ENCODE results near the gene MYPN. TPM values are rescaled to one million over a fixed set of nuclear protein-coding genes. Genes with fewer than 3 reads are reported as not detected.

The MYPN gene
- total RNA-seq, 2 donors from 2014 or later = not detected

GRCh38 chr10:68086910-68087684, 22.2 kb upstream of the MYPN start:
- H3K27me3 Mint-ChIP-seq (ENCODE audit: insufficient read depth) = no peaks in the 10 kb centered on the region
- no peaks in the 10 kb centered on the region for H3K36me3 Mint-ChIP-seq (ENCODE audit: low read depth)
- Histone ChIP-seq H3K27me3 (ENCODE audit: control insufficient read depth, insufficient read depth, low read length, poor library complexity, severe bottlenecking) (no peaks in the 10 kb centered on the region), H3K4me3 (ENCODE audit: low read length) (no peak overlapping the region), H3K27ac (ENCODE audit: low read depth, low read length) (no peak overlapping the region), H3K4me1 (ENCODE audit: control insufficient read depth, insufficient read depth, low read length) (no peaks in the 10 kb centered on the region), H3K9ac (ENCODE audit: extremely low read depth, low read length, poor library complexity, severe bottlenecking) (no peak overlapping the region), H3K9me3 (ENCODE audit: control insufficient read depth, low read length) (no peaks in the 10 kb centered on the region), H3K36me3 (ENCODE audit: control insufficient read depth, insufficient read depth, low read length) (no peaks in the 10 kb centered on the region)
- 75 to 92% methylated on average over 1 to 5 of the region's 7 CpGs for WGBS, 2 experiments (ENCODE audit: insufficient coverage in 1 of 2, insufficient read length in 1 of 2)
- H3K4me3 Mint-ChIP-seq = no peak overlapping the region
- no peak for DNase-seq
- no peak for TF ChIP-seq CTCF (conservative IDR thresholded peaks at IDR 0.05)
- H3K9me3 Mint-ChIP-seq = no peaks in the 10 kb centered on the region
- peaks cover 15% of the 10 kb centered on the region for H3K4me1 Mint-ChIP-seq
- H3K27ac Mint-ChIP-seq = no peak overlapping the region

- H3K36me3 Mint-ChIP-seq (ENCODE audit: low read depth) = no peaks in the 10 kb centered on the region
- Histone ChIP-seq H3K4me3 (ENCODE audit: low read length) (no peak overlapping the region), H3K4me1 (ENCODE audit: control insufficient read depth, insufficient read depth, low read length) (no peaks in the 10 kb centered on the region), H3K36me3 (ENCODE audit: control insufficient read depth, insufficient read depth, low read length) (no peaks in the 10 kb centered on the region), H3K9ac (ENCODE audit: extremely low read depth, low read length, poor library complexity, severe bottlenecking) (no peak overlapping the region), H3K9me3 (ENCODE audit: control insufficient read depth, low read length) (no peaks in the 10 kb centered on the region), H3K27me3 (ENCODE audit: control insufficient read depth, insufficient read depth, low read length, poor library complexity, severe bottlenecking) (no peaks in the 10 kb centered on the region), H3K27ac (ENCODE audit: low read depth, low read length) (no peak overlapping the region)
- H3K9me3 Mint-ChIP-seq = no peaks in the 10 kb centered on the region
- TF ChIP-seq CTCF (conservative IDR thresholded peaks at IDR 0.05) = no peak
- DNase-seq = peak; percentile 63
- H3K27ac Mint-ChIP-seq = no peak overlapping the region
- 65% methylated on average over 2 of the region's 2 CpGs for WGBS, 2 experiments (ENCODE audit: insufficient coverage in 1 of 2, insufficient read length in 1 of 2)
- no peak overlapping the region for H3K4me3 Mint-ChIP-seq
- H3K27me3 Mint-ChIP-seq (ENCODE audit: insufficient read depth) = no peaks in the 10 kb centered on the region
- peaks cover 15% of the 10 kb centered on the region for H3K4me1 Mint-ChIP-seq
Measured at GRCh38 chr10:68087685-68088401, 21.4 kb upstream of the MYPN start.

DNA sequence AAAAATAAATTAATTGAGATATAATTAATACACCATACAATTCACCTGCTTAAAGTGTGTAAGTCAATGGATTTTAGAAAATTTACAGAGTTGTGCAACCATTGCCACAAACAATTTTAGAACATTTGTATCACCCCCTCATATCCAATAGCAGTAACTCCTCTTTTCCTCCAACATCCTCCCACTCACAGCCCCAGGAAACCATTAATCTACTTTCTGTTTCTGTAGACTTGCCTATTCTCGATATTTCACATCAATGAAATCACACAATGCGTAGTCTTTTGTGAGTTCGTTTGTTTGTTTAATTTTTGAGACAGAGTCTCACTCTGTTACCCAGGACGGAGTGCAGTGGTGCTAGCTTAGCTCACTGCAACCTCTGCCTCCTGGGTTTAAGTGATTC, 20.5 kb upstream of the MYPN start:
- peaks cover 15% of the 10 kb centered on the region for H3K4me1 Mint-ChIP-seq
- Histone ChIP-seq H3K4me1 (ENCODE audit: control insufficient read depth, insufficient read depth, low read length) (no peaks in the 10 kb centered on the region), H3K9me3 (ENCODE audit: control insufficient read depth, low read length) (no peaks in the 10 kb centered on the region), H3K27me3 (ENCODE audit: control insufficient read depth, insufficient read depth, low read length, poor library complexity, severe bottlenecking) (no peaks in the 10 kb centered on the region), H3K4me3 (ENCODE audit: low read length) (no peak overlapping the region), H3K27ac (ENCODE audit: low read depth, low read length) (no peak overlapping the region), H3K9ac (ENCODE audit: extremely low read depth, low read length, poor library complexity, severe bottlenecking) (no peak overlapping the region), H3K36me3 (ENCODE audit: control insufficient read depth, insufficient read depth, low read length) (no peaks in the 10 kb centered on the region)
- no peaks in the 10 kb centered on the region for H3K27me3 Mint-ChIP-seq (ENCODE audit: insufficient read depth)
- H3K27ac Mint-ChIP-seq = no peak overlapping the region
- DNase-seq = no peak
- WGBS, 2 experiments (ENCODE audit: insufficient coverage in 1 of 2, insufficient read length in 1 of 2) = 91 to 94% methylated on average over 4 of the region's 4 CpGs
- H3K36me3 Mint-ChIP-seq (ENCODE audit: low read depth) = no peaks in the 10 kb centered on the region
- TF ChIP-seq CTCF (conservative IDR thresholded peaks at IDR 0.05) = no peak
- H3K4me3 Mint-ChIP-seq = no peak overlapping the region
- no peaks in the 10 kb centered on the region for H3K9me3 Mint-ChIP-seq
